IMR-90 (cell line): ENCODE data around the gene ALB. TPM values are rescaled to one million over a fixed set of nuclear protein-coding genes. Genes with fewer than 3 reads are reported as not detected.

Experiments
- ATAC-seq: fragments of 200-7000 bp; cut with Tn5 transposase; 2 replicates; pipeline ENCODE4 v1.9.1; 2020; ENCODE audit warnings: low read depth, mild to moderate bottlenecking, moderate library complexity
- BruUV-seq: library from RNA; stranded (reverse); fragments of 400-500 nt; replicated peaks from 2 replicates; lab custom pipeline; 2021; lab: Mats Ljungman, UMichigan
- CTCF ChIA-PET: fragments of 300-600 bp; formaldehyde crosslinking; extraction: SDS; loops from one replicate; lab custom pipeline; 2021; ENCODE audit warnings: antibody characterized with exemption; lab: Yijun Ruan, JAX
- POLR2A ChIA-PET: fragments of 300-600 bp; sonication (Branson Sonifier 250); formaldehyde crosslinking; loops from one replicate; lab custom pipeline; 2022; ENCODE audit warnings: antibody characterized with exemption; ENCODE audit not compliant: unreplicated experiment; lab: Charles Lee
- DNase-seq: peaks from one replicate; pipeline ENCODE4 v3.0.0; 2013
- H2AFZ ChIP-seq: replicated peaks from 2 replicates; pipeline ENCODE3; 2013; ENCODE audit warnings: low read length, mild to moderate bottlenecking; ENCODE audit not compliant: poor library complexity
- H2AK5ac ChIP-seq: 2 replicates; pipeline ENCODE4 v1.6.1; 2013; ENCODE audit warnings: low read depth, low read length, inconsistent platforms
- H2AK9ac ChIP-seq: replicated peaks from 2 replicates; pipeline ENCODE3; 2013; ENCODE audit warnings: mild to moderate bottlenecking, low read depth, low read length, moderate library complexity; ENCODE audit not compliant: poor library complexity
- H2BK120ac ChIP-seq: 2 replicates; pipeline ENCODE4 v1.6.1; 2013; ENCODE audit warnings: low read depth, low read length, inconsistent platforms
- H2BK15ac ChIP-seq: 3 replicates; pipeline ENCODE4 v1.6.1; 2013; ENCODE audit warnings: low read depth, low read length, inconsistent platforms
- H2BK20ac ChIP-seq: 2 replicates; pipeline ENCODE4 v1.6.1; 2013; ENCODE audit warnings: low read depth, mild to moderate bottlenecking, inconsistent platforms, low read length, moderate library complexity
- H2BK5ac ChIP-seq: 2 replicates; pipeline ENCODE4 v1.6.1; 2013; ENCODE audit warnings: mild to moderate bottlenecking, low read depth, low read length, inconsistent platforms; ENCODE audit not compliant: poor library complexity, severe bottlenecking
- H3K14ac ChIP-seq: replicated peaks from 2 replicates; pipeline ENCODE4 v1.6.1; 2013; ENCODE audit warnings: low read depth, low read length, inconsistent platforms
- H3K18ac ChIP-seq: 2 replicates; pipeline ENCODE4 v1.6.1; 2013; ENCODE audit warnings: low read depth, low read length, control low read depth
- H3K23ac ChIP-seq: 2 replicates; pipeline ENCODE4 v1.6.1; 2013; ENCODE audit warnings: low read depth, low read length, inconsistent platforms
- H3K27ac ChIP-seq: 2 replicates; pipeline ENCODE4 v1.5.1; 2013; ENCODE audit warnings: mild to moderate bottlenecking, control low read depth, low read length; ENCODE audit not compliant: insufficient read depth
- H3K27me3 ChIP-seq: 2 replicates; pipeline ENCODE4 v1.6.1; 2013; ENCODE audit warnings: low read length; ENCODE audit not compliant: control insufficient read depth, insufficient read depth
- H3K36me3 ChIP-seq: 2 replicates; pipeline ENCODE4 v1.6.1; 2013; ENCODE audit warnings: low read length, mixed read lengths; ENCODE audit not compliant: control insufficient read depth, insufficient read depth
- H3K4ac ChIP-seq: 2 replicates; pipeline ENCODE4 v1.6.1; 2013; ENCODE audit warnings: low read depth, low read length, inconsistent platforms
- H3K4me1 ChIP-seq: 2 replicates; pipeline ENCODE4 v1.6.1; 2013; ENCODE audit warnings: low read length, mixed read lengths; ENCODE audit not compliant: control insufficient read depth, insufficient read depth
- H3K4me2 ChIP-seq: 2 replicates; pipeline ENCODE4 v1.6.1; 2013; ENCODE audit warnings: low read depth, mild to moderate bottlenecking, control low read depth, low read length, moderate library complexity
- H3K4me3 ChIP-seq: 2 replicates; pipeline ENCODE4 v1.5.1; 2013; ENCODE audit warnings: low read depth, mild to moderate bottlenecking, control low read depth, low read length, moderate library complexity; ENCODE audit not compliant: insufficient read depth
- H3K56ac ChIP-seq: 2 replicates; pipeline ENCODE4 v1.6.1; 2013; ENCODE audit warnings: low read length, inconsistent platforms; ENCODE audit not compliant: insufficient read depth; ENCODE audit errors: extremely low read depth
- H3K79me1 ChIP-seq, 2 experiments: 2 replicates each; pipeline ENCODE4 v1.6.1; 2013; ENCODE audit warnings: low read length in 2 of 2, inconsistent platforms in 1 of 2, low read depth in 1 of 2
- H3K9ac ChIP-seq: 2 replicates; pipeline ENCODE4 v1.6.1; 2013; ENCODE audit warnings: low read depth, low read length, control low read depth
- H3K9me1 ChIP-seq: 2 replicates; pipeline ENCODE4 v1.6.1; 2013; ENCODE audit warnings: low read length, inconsistent platforms; ENCODE audit not compliant: insufficient read depth
- H3K9me3 ChIP-seq: 2 replicates; pipeline ENCODE4 v1.6.1; 2013; ENCODE audit warnings: low read length; ENCODE audit not compliant: control insufficient read depth, insufficient read depth
- H4K20me1 ChIP-seq: 2 replicates; pipeline ENCODE4 v1.6.1; 2013; ENCODE audit warnings: low read length, inconsistent platforms; ENCODE audit not compliant: insufficient read depth
- H4K5ac ChIP-seq: 2 replicates; pipeline ENCODE4 v1.6.1; 2013; ENCODE audit warnings: mild to moderate bottlenecking, low read depth, low read length, control low read depth
- H4K8ac ChIP-seq, 2 experiments: 2 replicates each; pipeline ENCODE4 v1.6.1; 2013; ENCODE audit warnings: low read depth in 2 of 2, low read length in 2 of 2, control low read depth in 1 of 2, inconsistent platforms in 1 of 2
- H4K91ac ChIP-seq: 2 replicates; pipeline ENCODE4 v1.6.1; 2013; ENCODE audit warnings: low read depth, low read length, inconsistent platforms; ENCODE audit not compliant: insufficient read depth
- CEBPB ChIP-seq: IDR thresholded peaks from 2 replicates; pipeline ENCODE4 v1.6.1; 2012; ENCODE audit warnings: low read depth, low read length, improper control_type of control experiment
- CHD1 ChIP-seq: IDR thresholded peaks from 2 replicates; pipeline ENCODE4 v1.6.1; 2012; ENCODE audit warnings: low read depth, low read length, improper control_type of control experiment
- ELK1 ChIP-seq: fragments of 150-350 bp; IDR thresholded peaks from 2 replicates; pipeline ENCODE4 v1.6.1; 2016; ENCODE audit warnings: low read depth, mild to moderate bottlenecking, low read length, moderate library complexity, borderline replicate concordance
- MAFK ChIP-seq: IDR thresholded peaks from 2 replicates; pipeline ENCODE4 v1.6.1; 2012; ENCODE audit warnings: low read depth, low read length, improper control_type of control experiment
- NFE2L2 ChIP-seq: fragments of 150-350 bp; IDR thresholded peaks from 2 replicates; pipeline ENCODE4 v1.6.1; 2016; ENCODE audit warnings: low read depth, mild to moderate bottlenecking, low read length
- POLR2A ChIP-seq: IDR thresholded peaks from 2 replicates; pipeline ENCODE4 v1.6.1; 2012; ENCODE audit warnings: mild to moderate bottlenecking, low read depth, low read length
- RAD21 ChIP-seq: IDR thresholded peaks from 2 replicates; pipeline ENCODE4 v1.6.1; 2012; ENCODE audit warnings: low read length, improper control_type of control experiment
- WGBS, 2 experiments: methylation state at CpG; one replicate each; pipeline versions ENCODE4 v1.1.5 to v1.1.7; 2013; ENCODE audit warnings: missing lambda C conversion rate in 2 of 2; ENCODE audit not compliant: insufficient read length in 1 of 2; ENCODE audit errors: extremely low coverage in 2 of 2; 5-methylcytosine and 5-hydroxymethylcytosine counted together
- dilution Hi-C: fragments of 300-500 bp; cut with HindIII; formaldehyde crosslinking; loops from one replicate; pipeline ENCODE4 v1.14.3; 2018; ENCODE audit warnings: low sequenced_read_pairs; ENCODE audit not compliant: unreplicated experiment
- in situ Hi-C: fragments of 300-500 bp; cut with MboI; formaldehyde crosslinking; loops from 3 replicates; pipeline ENCODE4 v1.14.3; 2019; ENCODE audit warnings: low sequenced_read_pairs, inconsistent platforms, mixed read lengths
- intact Hi-C: fragments of 100-400 bp; cut with micrococcal nuclease; formaldehyde crosslinking; loops from 2 replicates; pipeline ENCODE4 v1.10.0; 2022
- polyA plus RNA-seq, 3 experiments: library from polyadenylated mRNA; depleted of rRNA; stranded (reverse); fragments of >200 nt; gene quantifications; 2 replicates each; pipeline ENCODE4 v1.2.3, GENCODE V29; 2012; ENCODE audit warnings: low replicate concordance in 1 of 3
- total RNA-seq: library from RNA; depleted of rRNA; stranded (reverse); fragments of >200 nt; gene quantifications from 2 replicates; pipeline ENCODE4 v1.2.3, GENCODE V29; 2012

The ALB gene
- total and polyA plus RNA-seq, 2 of the 4 experiments (the other 2 are of a cell fraction) = not detected

GRCh38 chr4:73392936-73393335 lies 11.2 kb upstream of the ALB start:
- H3K27ac ChIP-seq = no peak overlapping the region
- no peak overlapping the region for H2BK120ac ChIP-seq
- no peak overlapping the region for H3K18ac ChIP-seq
- H3K27me3 ChIP-seq = no peaks in the 10 kb centered on the region
- H2BK5ac ChIP-seq = no peak overlapping the region
- no peaks in the 10 kb centered on the region for H3K9me3 ChIP-seq
- no peaks in the 10 kb centered on the region for H3K36me3 ChIP-seq
- in situ Hi-C loops (no loop called here), dilution Hi-C loops (no loop called here), intact Hi-C loops (no loop called here)
- H3K56ac ChIP-seq = no peak overlapping the region
- BruUV-seq = no TSS peak
- H2BK20ac ChIP-seq = no peak overlapping the region
- no peaks in the 10 kb centered on the region for H3K79me1 ChIP-seq
- ATAC-seq = no peak
- H3K4me2 ChIP-seq = no peak overlapping the region
- H3K4ac ChIP-seq = no peak overlapping the region
- no peaks in the 10 kb centered on the region for H3K4me1 ChIP-seq
- no peak overlapping the region for H2AK9ac ChIP-seq
- no peak for DNase-seq
- H3K4me3 ChIP-seq = no peak overlapping the region
- no peak overlapping the region for H4K8ac ChIP-seq
- CTCF ChIA-PET = no interaction called here
- no peak overlapping the region for H2AFZ ChIP-seq
- no peaks in the 10 kb centered on the region for H4K20me1 ChIP-seq
- no peak overlapping the region for H3K9ac ChIP-seq
- no peak overlapping the region for H4K91ac ChIP-seq
- TF ChIP-seq MAFK = no peak
- no peak for TF ChIP-seq CHD1
- no peak for TF ChIP-seq CEBPB
- TF ChIP-seq POLR2A = no peak
- TF ChIP-seq RAD21 = no peak
- TF ChIP-seq NFE2L2 = no peak
- TF ChIP-seq ELK1 = no peak
- no peak overlapping the region for H3K14ac ChIP-seq
- no peaks in the 10 kb centered on the region for H3K9me1 ChIP-seq
- H2AK5ac ChIP-seq = no peak overlapping the region
- H3K23ac ChIP-seq = no peak overlapping the region
- no peak overlapping the region for H4K5ac ChIP-seq
- no peak overlapping the region for H2BK15ac ChIP-seq
- no CpG with 5 or more reads among the region's 2 CpGs for WGBS, 2 experiments
- POLR2A ChIA-PET = no interaction called here
